VCaP (cell line): ENCODE data around the gene HOXB1.
"Not testable (repeated sequence)": the region's sequence is repeated elsewhere in the genome, so short reads cannot be mapped to it uniquely, and the experiment has no call there.

Source experiments
- H3K27ac ChIP-seq: fragments of 450-650 bp; 2 replicates; pipeline ENCODE4 v1.5.1; 2017
- TF ChIP-seq, protein P1 (sequence below): fragments of 450-650 bp; conservative IDR thresholded peaks from 2 replicates; pipeline ENCODE4 v1.5.1; 2017; ENCODE audit warnings: mild to moderate bottlenecking, moderate library complexity

The HOXB1 gene

GRCh38 chr17:48484850-48485249 is 46.0 kb downstream of the HOXB1 start:
- TF ChIP-seq, protein P1, sequence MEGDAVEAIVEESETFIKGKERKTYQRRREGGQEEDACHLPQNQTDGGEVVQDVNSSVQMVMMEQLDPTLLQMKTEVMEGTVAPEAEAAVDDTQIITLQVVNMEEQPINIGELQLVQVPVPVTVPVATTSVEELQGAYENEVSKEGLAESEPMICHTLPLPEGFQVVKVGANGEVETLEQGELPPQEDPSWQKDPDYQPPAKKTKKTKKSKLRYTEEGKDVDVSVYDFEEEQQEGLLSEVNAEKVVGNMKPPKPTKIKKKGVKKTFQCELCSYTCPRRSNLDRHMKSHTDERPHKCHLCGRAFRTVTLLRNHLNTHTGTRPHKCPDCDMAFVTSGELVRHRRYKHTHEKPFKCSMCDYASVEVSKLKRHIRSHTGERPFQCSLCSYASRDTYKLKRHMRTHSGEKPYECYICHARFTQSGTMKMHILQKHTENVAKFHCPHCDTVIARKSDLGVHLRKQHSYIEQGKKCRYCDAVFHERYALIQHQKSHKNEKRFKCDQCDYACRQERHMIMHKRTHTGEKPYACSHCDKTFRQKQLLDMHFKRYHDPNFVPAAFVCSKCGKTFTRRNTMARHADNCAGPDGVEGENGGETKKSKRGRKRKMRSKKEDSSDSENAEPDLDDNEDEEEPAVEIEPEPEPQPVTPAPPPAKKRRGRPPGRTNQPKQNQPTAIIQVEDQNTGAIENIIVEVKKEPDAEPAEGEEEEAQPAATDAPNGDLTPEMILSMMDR: no peak
- no peak overlapping the region for H3K27ac ChIP-seq

- TF ChIP-seq, protein P1: no peak
- no peak overlapping the region; the same call in 1 of the 2 replicates for H3K27ac ChIP-seq
Observed at GRCh38 chr17:48484256-48484655, 46.6 kb downstream of the HOXB1 start.

- H3K27ac ChIP-seq: peak overlapping the region; percentile 12; the same call in 1 of the 2 replicates
- TF ChIP-seq, protein P1: no peak
Observed at GRCh38 chr17:48483471-48484131, 47.2 kb downstream of the HOXB1 start.

GRCh38 chr17:48483004-48483403 is 47.8 kb downstream of the HOXB1 start:
- TF ChIP-seq, protein P1: no peak
- H3K27ac ChIP-seq: no peak overlapping the region; the same call in 1 of the 2 replicates

DNA sequence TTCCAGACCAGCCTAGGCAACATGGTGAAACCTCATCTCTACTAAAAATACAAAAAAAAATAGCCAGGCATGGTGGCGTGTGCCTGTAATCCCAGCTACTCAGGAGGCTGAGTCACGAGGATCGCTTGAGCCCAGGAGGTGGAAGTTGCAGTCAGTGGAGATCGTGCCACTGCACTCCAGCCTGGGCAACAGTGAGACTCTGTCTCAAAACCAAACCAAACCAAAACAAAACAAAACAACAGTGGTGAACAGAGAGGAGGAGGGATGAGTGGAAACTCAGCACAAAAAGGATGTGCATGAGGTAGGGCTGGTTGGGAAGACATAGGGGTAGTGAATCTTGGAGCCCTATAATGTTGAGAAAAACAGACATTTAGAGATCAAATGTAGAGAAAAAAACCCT is 48.5 kb downstream of the HOXB1 start:
- H3K27ac ChIP-seq: not testable (repeated sequence)

GRCh38 chr17:48479014-48479402 is 51.8 kb downstream of the HOXB1 start:
- TF ChIP-seq, protein P1: no peak
- no peak overlapping the region for H3K27ac ChIP-seq
